K562 (cell line): ENCODE data around the gene BTG2. TPM values are rescaled to one million over a fixed set of nuclear protein-coding genes. Genes with fewer than 3 reads are reported as not detected.
A peak's percentile ranks its signal among the peaks of the same experiment; 100 is the strongest.

Source experiments
- ARHGAP35 ChIP-seq: fragments of 450-650 bp; IDR thresholded peaks from 2 replicates; pipeline ENCODE4 v1.6.1; 2018; ENCODE audit not compliant: partially characterized antibody
- CXXC5 ChIP-seq: fragments of 250-450 bp; sonication (Bioruptor Pico); IDR thresholded peaks from 2 replicates; pipeline ENCODE4 v1.8.0; 2022; ENCODE audit warnings: inconsistent platforms, mild to moderate bottlenecking, moderate library complexity
- DDX20 ChIP-seq: fragments of 450-650 bp; IDR thresholded peaks from 2 replicates; pipeline ENCODE4 v1.6.1; 2016; ENCODE audit warnings: missing genetic modification characterization, low read depth, mild to moderate bottlenecking, missing compliant biosample characterization, moderate library complexity
- ESRRA ChIP-seq: fragments of 450-650 bp; IDR thresholded peaks from 2 replicates; pipeline ENCODE4 v1.6.1; 2014; ENCODE audit warnings: low read depth, mild to moderate bottlenecking, moderate library complexity, borderline replicate concordance
- FOXK2 ChIP-seq, 2 experiments: fragments of 450-650 bp; IDR thresholded peaks in 1 of 2; conservative IDR thresholded peaks in 1 of 2; 2 replicates each; pipeline ENCODE4 v1.6.1; 2016; ENCODE audit warnings: low read depth in 2 of 2, mild to moderate bottlenecking in 1 of 2
- HSF4 ChIP-seq: fragments of 250-450 bp; sonication (Bioruptor Pico); IDR thresholded peaks from 2 replicates; pipeline ENCODE4 v2.1.2; 2022; ENCODE audit warnings: mild to moderate bottlenecking, moderate library complexity, borderline replicate concordance
- NFE2L1 ChIP-seq: fragments of 450-650 bp; IDR thresholded peaks from 2 replicates; pipeline ENCODE4 v1.6.1; 2016; ENCODE audit warnings: missing genetic modification characterization, low read depth, mild to moderate bottlenecking, missing compliant biosample characterization, moderate library complexity, borderline replicate concordance
- NFXL1 ChIP-seq: fragments of 450-650 bp; formaldehyde crosslinking; IDR thresholded peaks from 2 replicates; pipeline ENCODE4 v1.4.0; 2021; ENCODE audit warnings: mild to moderate bottlenecking
- OTX1 ChIP-seq: fragments of 450-650 bp; formaldehyde crosslinking; IDR thresholded peaks from 2 replicates; pipeline ENCODE4 v1.4.0; 2022; ENCODE audit warnings: mild to moderate bottlenecking
- PHB2 ChIP-seq: fragments of 450-650 bp; IDR thresholded peaks from 2 replicates; pipeline ENCODE4 v1.6.1; 2017; ENCODE audit warnings: low read depth
- SIN3B ChIP-seq: fragments of 450-650 bp; IDR thresholded peaks from 2 replicates; pipeline ENCODE4 v1.6.1; 2017; ENCODE audit warnings: low read depth, mild to moderate bottlenecking, moderate library complexity
- SPI1 ChIP-seq: IDR thresholded peaks from 2 replicates; pipeline ENCODE4 v1.6.1; 2011; ENCODE audit warnings: low read depth, low read length, control low read depth, borderline replicate concordance
- SUPT5H ChIP-seq: fragments of 450-650 bp; IDR thresholded peaks from 2 replicates; pipeline ENCODE4 v1.6.1; 2016
- TGIF2 ChIP-seq: sonication (generic); formaldehyde crosslinking; IDR thresholded peaks from 2 replicates; pipeline ENCODE4 v1.8.1; 2022; ENCODE audit warnings: mild to moderate bottlenecking, missing genetic modification reagents, moderate library complexity
- TRIM24 ChIP-seq, 2 experiments: fragments of 450-650 bp; IDR thresholded peaks; 2 replicates each; pipeline ENCODE4 v1.6.1; 2016
- ZBTB5 ChIP-seq: fragments of 450-650 bp; IDR thresholded peaks from 2 replicates; pipeline ENCODE4 v1.6.1; 2017; ENCODE audit warnings: antibody characterized with exemption
- ZNF146 ChIP-seq: IDR thresholded peaks from one replicate; pipeline ENCODE4 v1.6.1; 2018; ENCODE audit warnings: missing compliant biosample characterization; ENCODE audit not compliant: unreplicated experiment
- ZNF583 ChIP-seq: fragments of 250-450 bp; sonication (Bioruptor Pico); IDR thresholded peaks from 2 replicates; pipeline ENCODE4 v1.4.0; 2020
- polyA plus RNA-seq, 8 experiments: library from polyadenylated mRNA; depleted of rRNA in 4 of 8; stranded (reverse) in 5 of 8; unstranded in 3 of 8; fragments of >200 nt; fragmentation: Nextera tagmentation in 2 of 8; fragmentation: Illumina TruSeq in 1 of 8; extraction: Ambion mirVana in 2 of 8; extraction: Trizol in 1 of 8; gene quantifications; 2 replicates each; pipeline versions ENCODE4 v1.2.1 to v1.2.3, GENCODE V29; 2011 to 2014; ENCODE audit warnings: inconsistent platforms in 1 of 8, missing spikeins in 1 of 8
- total RNA-seq, 7 experiments: library from RNA; depleted of rRNA in 6 of 7; stranded (reverse); fragments of >200 nt in 6 of 7; fragmentation: Illumina TruSeq in 2 of 7; extraction: Trizol in 2 of 7; gene quantifications; 2 replicates each; pipeline versions ENCODE4 v1.2.1 to v1.2.3, GENCODE V29; 2011 to 2021; ENCODE audit warnings: low replicate concordance in 1 of 7
- TF ChIP-seq, protein P1 (sequence below): fragments of 450-650 bp; IDR thresholded peaks from 2 replicates; pipeline ENCODE4 v1.6.1; 2016; ENCODE audit warnings: antibody characterized with exemption
- TF ChIP-seq, protein P2 (sequence below): fragments of 450-650 bp; IDR thresholded peaks from 2 replicates; pipeline ENCODE4 v1.6.1; 2017; ENCODE audit warnings: mild to moderate bottlenecking, moderate library complexity
- TF ChIP-seq, protein P3 (sequence below): IDR thresholded peaks from 2 replicates; pipeline ENCODE4 v1.6.1; 2011; ENCODE audit warnings: borderline replicate concordance, low read depth, mild to moderate bottlenecking, moderate library complexity, low read length; ENCODE audit not compliant: insufficient read depth, poor library complexity, severe bottlenecking

BTG2 gene
- total and polyA plus RNA-seq, 9 of the 15 experiments (the other 6 are each of a cell fraction or from before 2014, with no cell fraction given): 2.3 to 41.9 (median 8.7) TPM

- TF ChIP-seq CXXC5 (CRISPR knock-in tag): peak; percentile 65
- TF ChIP-seq NFE2L1: no peak
- TF ChIP-seq PHB2: no peak
- peak in 1 of 2 experiments; percentile 47; a peak in 1 of 4 replicates for TF ChIP-seq TRIM24 (IDR thresholded peaks at IDR 0.05)
- TF ChIP-seq NFXL1: no peak
- no peak for TF ChIP-seq ARHGAP35
- TF ChIP-seq FOXK2 (conservative IDR thresholded peaks at IDR 0.05 in 1 of 2, IDR thresholded peaks at IDR 0.05 in 1 of 2; ENCODE audit: low read depth in 2 of 2): 0 out of 4 replicates have a peak, but pooled peaks of 1 of the 2 experiments have one; percentile 35
- peak; percentile 81 for TF ChIP-seq SPI1
- no peak for TF ChIP-seq ZNF146 (CRISPR knock-in tag)
- TF ChIP-seq, protein P1, sequence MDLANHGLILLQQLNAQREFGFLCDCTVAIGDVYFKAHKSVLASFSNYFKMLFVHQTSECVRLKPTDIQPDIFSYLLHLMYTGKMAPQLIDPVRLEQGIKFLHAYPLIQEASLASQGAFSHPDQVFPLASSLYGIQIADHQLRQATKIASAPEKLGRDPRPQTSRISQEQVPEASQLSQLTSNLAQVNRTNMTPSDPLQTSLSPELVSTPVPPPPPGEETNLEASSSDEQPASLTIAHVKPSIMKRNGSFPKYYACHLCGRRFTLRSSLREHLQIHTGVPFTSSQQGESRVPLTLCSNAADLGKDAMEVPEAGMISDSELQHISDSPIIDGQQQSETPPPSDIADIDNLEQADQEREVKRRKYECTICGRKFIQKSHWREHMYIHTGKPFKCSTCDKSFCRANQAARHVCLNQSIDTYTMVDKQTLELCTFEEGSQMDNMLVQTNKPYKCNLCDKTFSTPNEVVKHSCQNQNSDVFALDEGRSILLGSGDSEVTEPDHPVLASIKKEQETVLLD: peak; percentile 14; the same call in 1 of the 2 replicates
- TF ChIP-seq, protein P2, sequence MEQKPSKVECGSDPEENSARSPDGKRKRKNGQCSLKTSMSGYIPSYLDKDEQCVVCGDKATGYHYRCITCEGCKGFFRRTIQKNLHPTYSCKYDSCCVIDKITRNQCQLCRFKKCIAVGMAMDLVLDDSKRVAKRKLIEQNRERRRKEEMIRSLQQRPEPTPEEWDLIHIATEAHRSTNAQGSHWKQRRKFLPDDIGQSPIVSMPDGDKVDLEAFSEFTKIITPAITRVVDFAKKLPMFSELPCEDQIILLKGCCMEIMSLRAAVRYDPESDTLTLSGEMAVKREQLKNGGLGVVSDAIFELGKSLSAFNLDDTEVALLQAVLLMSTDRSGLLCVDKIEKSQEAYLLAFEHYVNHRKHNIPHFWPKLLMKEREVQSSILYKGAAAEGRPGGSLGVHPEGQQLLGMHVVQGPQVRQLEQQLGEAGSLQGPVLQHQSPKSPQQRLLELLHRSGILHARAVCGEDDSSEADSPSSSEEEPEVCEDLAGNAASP: no peak
- 0 out of 2 replicates have a peak, but pooled peaks have one; percentile 68 for TF ChIP-seq TGIF2
- no peak for TF ChIP-seq DDX20 (tag)
- TF ChIP-seq, protein P3, sequence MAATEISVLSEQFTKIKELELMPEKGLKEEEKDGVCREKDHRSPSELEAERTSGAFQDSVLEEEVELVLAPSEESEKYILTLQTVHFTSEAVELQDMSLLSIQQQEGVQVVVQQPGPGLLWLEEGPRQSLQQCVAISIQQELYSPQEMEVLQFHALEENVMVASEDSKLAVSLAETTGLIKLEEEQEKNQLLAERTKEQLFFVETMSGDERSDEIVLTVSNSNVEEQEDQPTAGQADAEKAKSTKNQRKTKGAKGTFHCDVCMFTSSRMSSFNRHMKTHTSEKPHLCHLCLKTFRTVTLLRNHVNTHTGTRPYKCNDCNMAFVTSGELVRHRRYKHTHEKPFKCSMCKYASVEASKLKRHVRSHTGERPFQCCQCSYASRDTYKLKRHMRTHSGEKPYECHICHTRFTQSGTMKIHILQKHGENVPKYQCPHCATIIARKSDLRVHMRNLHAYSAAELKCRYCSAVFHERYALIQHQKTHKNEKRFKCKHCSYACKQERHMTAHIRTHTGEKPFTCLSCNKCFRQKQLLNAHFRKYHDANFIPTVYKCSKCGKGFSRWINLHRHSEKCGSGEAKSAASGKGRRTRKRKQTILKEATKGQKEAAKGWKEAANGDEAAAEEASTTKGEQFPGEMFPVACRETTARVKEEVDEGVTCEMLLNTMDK: no peak
- TF ChIP-seq ZBTB5: no peak
- no peak for TF ChIP-seq SIN3B
- no peak for TF ChIP-seq ZNF583 (CRISPR knock-in tag)
- TF ChIP-seq SUPT5H: peak; percentile 91
- peak; percentile 52; the same call in 1 of the 2 replicates for TF ChIP-seq ESRRA
- TF ChIP-seq OTX1 (CRISPR knock-in tag): no peak
- TF ChIP-seq HSF4 (CRISPR knock-in tag): peak; percentile 60; the same call in 1 of the 2 replicates
Measured at GRCh38 chr1:203304919-203305808, at the start of gene BTG2 (continued).
